ENCODE results near the gene NAGA.
"Not testable (repeated sequence)": the region's sequence is repeated elsewhere in the genome, so short reads cannot be mapped to it uniquely, and the experiment has no call there.

NAGA gene

GRCh38 chr22:42070517-42071422 is at the start of gene NAGA:
TSS of gene NAGA (minus strand) at chr22:42070812. CDS start at chr22:42070297, 515 bp downstream.
- FAIRE-seq = peak; percentile 99

- FAIRE-seq = no peak
Observed at GRCh38 chr22:42116848-42117424, 46.3 kb upstream of the NAGA start.

GRCh38 chr22:42115420-42115830 is 44.8 kb upstream of the NAGA start:
- FAIRE-seq = not testable (repeated sequence)

- FAIRE-seq = no peak
Observed at GRCh38 chr22:42114721-42115120, 44.1 kb upstream of the NAGA start.

GRCh38 chr22:42112793-42113192 is 42.2 kb upstream of the NAGA start:
- not testable (repeated sequence) for FAIRE-seq

- FAIRE-seq = no peak
Observed at GRCh38 chr22:42111798-42112197, 41.2 kb upstream of the NAGA start.

GRCh38 chr22:42108848-42109247 is 38.2 kb upstream of the NAGA start:
- FAIRE-seq = no peak

- not testable (repeated sequence) for FAIRE-seq
Observed at GRCh38 chr22:42104332-42104860, 33.8 kb upstream of the NAGA start.

- no peak for FAIRE-seq
Observed at GRCh38 chr22:42101199-42101598, 30.6 kb upstream of the NAGA start.

- FAIRE-seq = no peak
Observed at GRCh38 chr22:42091455-42091782, 20.8 kb upstream of the NAGA start.

- peak; percentile 98 for FAIRE-seq
Observed at GRCh38 chr22:42090596-42091454, 20.2 kb upstream of the NAGA start, which contains the start of gene NDUFA6. TSS of gene NDUFA6 (minus strand) at chr22:42090772. CDS start at chr22:42090744, 28 bp downstream.

- no peak for FAIRE-seq
Observed at GRCh38 chr22:42086051-42086450, 15.4 kb upstream of the NAGA start.

- no peak for FAIRE-seq
Observed at GRCh38 chr22:42084874-42085273, 14.3 kb upstream of the NAGA start.

- no peak for FAIRE-seq
Observed at GRCh38 chr22:42083119-42083518, 12.5 kb upstream of the NAGA start.

GRCh38 chr22:42080287-42080686 is 9.7 kb upstream of the NAGA start:
- peak; percentile 34 for FAIRE-seq

GRCh38 chr22:42079319-42080251 is 9.0 kb upstream of the NAGA start, which contains the start of gene SMDT1:
TSS of gene SMDT1 (plus strand) at chr22:42079700. CDS start at chr22:42079769, 69 bp downstream.
- peak; percentile 96 for FAIRE-seq

GRCh38 chr22:42078469-42079318 is 8.1 kb upstream of the NAGA start:
- FAIRE-seq = no peak

GRCh38 chr22:42077486-42078125 is 7.0 kb upstream of the NAGA start:
- no peak for FAIRE-seq

GRCh38 chr22:42076764-42077485 is 6.3 kb upstream of the NAGA start:
- no peak for FAIRE-seq
